Immature natural killer cell (primary cell): ENCODE data around the gene NINJ2. TPM values are rescaled to one million over a fixed set of nuclear protein-coding genes. Genes with fewer than 3 reads are reported as not detected.
"Not testable (repeated sequence)": the region's sequence is repeated elsewhere in the genome, so short reads cannot be mapped to it uniquely, and the experiment has no call there.

Source experiments
- DNase-seq, 3 donors: peaks; one replicate each; pipeline ENCODE4 v3.0.0; 2022; ENCODE audit warnings: mixed read lengths in 1 of 3
- H3K27ac Mint-ChIP-seq, 6 donors: one replicate each; pipeline ENCODE4 v1.8.0; 2020; ENCODE audit warnings: mixed read lengths in 6 of 6, mild to moderate bottlenecking in 5 of 6, inconsistent platforms in 4 of 6, moderate library complexity in 3 of 6
- H3K27me3 Mint-ChIP-seq, 3 donors: one replicate each; pipeline ENCODE4 v1.8.0; 2020 to 2021; ENCODE audit warnings: low read depth in 3 of 3, mild to moderate bottlenecking in 3 of 3, mixed read lengths in 3 of 3, moderate library complexity in 3 of 3, inconsistent platforms in 1 of 3
- H3K36me3 Mint-ChIP-seq, 3 donors: one replicate each; pipeline ENCODE4 v1.8.0; 2020; ENCODE audit warnings: mixed read lengths in 3 of 3, inconsistent platforms in 2 of 3, mild to moderate bottlenecking in 2 of 3
- H3K4me1 Mint-ChIP-seq, 2 donors: one replicate each; pipeline ENCODE4 v1.8.0; 2020; ENCODE audit warnings: inconsistent platforms in 2 of 2, mild to moderate bottlenecking in 2 of 2, mixed read lengths in 2 of 2, moderate library complexity in 1 of 2
- H3K4me3 Mint-ChIP-seq, 5 donors: one replicate each; pipeline ENCODE4 v1.8.0; 2020; ENCODE audit warnings: mild to moderate bottlenecking in 5 of 5, mixed read lengths in 5 of 5, inconsistent platforms in 3 of 5, moderate library complexity in 3 of 5
- H3K9me3 Mint-ChIP-seq, 6 donors: one replicate each; pipeline ENCODE4 v1.8.0; 2020; ENCODE audit warnings: mild to moderate bottlenecking in 6 of 6, mixed read lengths in 6 of 6, inconsistent platforms in 4 of 6, moderate library complexity in 3 of 6
- polyA plus RNA-seq, 3 donors: library from polyadenylated mRNA; unstranded; fragments of 300-500 nt; fragmentation: Illumina TruSeq; gene quantifications; one replicate each; pipeline ENCODE4 v1.2.3, GENCODE V29; 2021

Gene NINJ2
- polyA plus RNA-seq, 3 donors from 2014 or later, result 18.2 to 42.3 (median 25.7) TPM

DNA sequence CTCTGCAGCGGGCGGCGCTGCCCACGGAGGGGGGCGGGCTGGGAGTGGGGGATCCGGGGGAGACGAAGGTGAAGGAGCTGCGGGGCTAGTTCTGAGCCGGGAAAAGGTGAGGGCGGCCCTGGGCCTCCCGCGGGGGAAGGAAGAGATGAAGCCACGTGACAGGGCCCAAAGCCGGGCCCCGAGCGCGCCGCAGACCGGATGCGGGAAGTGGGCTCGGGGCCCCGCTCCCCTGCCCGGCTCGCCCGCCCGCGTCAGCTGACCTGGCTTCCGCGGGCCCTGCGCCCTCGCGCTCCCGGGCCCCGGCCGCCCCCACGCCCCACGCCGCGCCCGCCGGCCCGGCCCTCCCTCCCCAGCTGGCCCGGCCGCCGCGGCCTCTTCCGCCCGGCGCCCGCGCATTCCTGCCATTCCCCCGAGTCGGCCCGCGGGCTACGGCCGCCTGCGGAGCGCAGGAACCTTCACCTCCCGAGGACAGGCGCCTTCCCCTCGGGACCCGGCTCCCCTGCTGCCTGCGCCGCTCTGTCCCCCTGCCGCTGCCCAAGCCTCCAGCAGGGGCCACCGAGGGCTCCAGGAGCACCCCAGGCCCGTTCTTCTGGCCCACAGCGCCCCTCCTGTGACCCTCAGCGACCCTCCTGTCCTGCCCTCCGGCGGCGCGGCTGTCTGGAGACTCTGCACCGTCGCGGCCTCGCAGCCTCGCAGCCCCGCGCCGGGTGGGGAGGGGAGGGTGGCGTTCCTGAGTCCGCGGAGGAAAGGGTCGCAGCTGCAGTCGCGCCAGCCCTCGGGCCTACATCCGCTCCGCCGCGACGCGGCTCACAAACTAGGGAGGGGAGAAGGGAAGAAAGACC, 20.4 kb downstream of the NINJ2 start:
- peaks cover 31 to 47% of the 10 kb centered on the region in 2 donors for H3K4me1 Mint-ChIP-seq
- peak; percentile 86 to 88 (median 87) for DNase-seq
- peak overlapping the region; percentile 96 to 99 (median 96) for H3K27ac Mint-ChIP-seq
- peaks cover 0 to 7% (median 0%) of the 10 kb centered on the region in 3 donors for H3K36me3 Mint-ChIP-seq
- no peaks in the 10 kb centered on the region for H3K9me3 Mint-ChIP-seq
- peaks cover 7 to 23% (median 21%) of the 10 kb centered on the region in 3 donors for H3K27me3 Mint-ChIP-seq
- H3K4me3 Mint-ChIP-seq, result peak overlapping the region; percentile 90 to 97 (median 95)

DNA sequence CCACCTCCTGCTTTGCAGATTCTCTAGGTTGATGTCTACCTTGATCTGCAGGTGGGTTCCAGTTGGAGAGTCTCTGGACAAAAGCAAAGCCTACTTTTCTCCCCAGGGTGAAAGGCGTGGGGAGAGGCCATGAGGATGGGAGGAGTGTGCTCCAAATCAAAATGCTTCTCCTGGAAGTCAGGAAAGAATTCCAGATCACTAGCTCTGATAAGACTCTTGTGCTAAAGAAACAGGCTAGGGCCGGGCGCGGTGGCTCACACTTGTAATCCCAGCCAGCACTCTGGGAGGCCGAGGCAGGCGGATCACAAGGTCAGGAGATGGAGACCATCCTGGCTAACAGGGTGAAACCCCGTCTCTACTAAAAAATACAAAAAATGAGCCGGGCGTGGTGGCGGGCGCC, 21.9 kb downstream of the NINJ2 start:
- H3K27me3 Mint-ChIP-seq, result peaks cover 7 to 21% (median 21%) of the 10 kb centered on the region in 3 donors
- not testable (repeated sequence) for DNase-seq, H3K36me3 Mint-ChIP-seq, H3K9me3 Mint-ChIP-seq
- H3K27ac Mint-ChIP-seq, result peak overlapping the region; percentile 48 to 97 (median 88)
- H3K4me3 Mint-ChIP-seq, result peak overlapping the region in 2 of 5 donors; percentile 44
- H3K4me1 Mint-ChIP-seq, result peaks cover 31 to 47% of the 10 kb centered on the region in 2 donors

DNA sequence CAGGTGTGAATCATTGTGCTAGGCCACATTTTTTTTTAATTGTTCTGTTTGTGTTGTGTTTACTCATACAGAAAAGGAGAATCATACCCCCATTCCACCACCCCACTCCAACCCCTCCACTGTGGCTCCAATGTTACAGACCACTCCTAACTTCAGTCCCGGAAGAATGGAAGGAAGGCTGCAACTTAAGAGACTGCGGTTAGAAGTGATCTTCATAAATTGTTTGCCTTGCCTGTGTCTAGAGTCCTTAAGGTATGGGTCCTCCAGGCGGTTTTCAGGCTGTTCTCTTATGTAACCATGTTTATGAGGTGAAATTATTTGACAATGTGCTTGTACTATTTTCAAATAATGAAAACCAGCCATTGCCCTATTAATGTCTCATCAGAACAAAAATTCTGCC, 22.5 kb downstream of the NINJ2 start:
- Mint-ChIP-seq H3K4me1 (peaks cover 31 to 45% of the 10 kb centered on the region in 2 donors), H3K4me3 (peak overlapping the region in 2 of 5 donors; percentile 25 to 45), H3K36me3 (peaks cover 0 to 3% (median 0%) of the 10 kb centered on the region in 3 donors), H3K27me3 (peaks cover 7 to 21% (median 21%) of the 10 kb centered on the region in 3 donors), H3K9me3 (no peaks in the 10 kb centered on the region), H3K27ac (peak overlapping the region; percentile 28 to 97 (median 84))
- DNase-seq, result no peak

DNA sequence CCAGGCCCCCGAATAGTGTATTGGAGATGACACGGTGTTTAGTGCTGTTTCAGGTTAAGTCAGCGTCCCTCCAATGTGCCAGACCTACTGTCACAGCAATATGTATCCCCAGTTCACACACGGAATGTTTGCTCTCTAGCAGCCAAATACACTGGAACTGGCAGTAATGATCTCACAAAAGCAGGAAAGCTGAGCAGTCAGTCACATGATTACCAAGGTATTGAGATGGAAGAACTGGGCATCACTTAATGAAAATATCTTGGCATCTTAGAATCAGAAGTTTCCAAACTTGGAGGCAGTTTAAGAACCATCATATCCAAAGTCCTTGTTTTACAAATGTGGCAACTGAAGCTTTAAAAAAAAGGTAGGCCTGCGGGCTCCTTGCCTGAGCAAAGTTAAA, 23.3 kb downstream of the NINJ2 start:
- peak overlapping the region; percentile 53 to 97 (median 82) for H3K27ac Mint-ChIP-seq
- H3K36me3 Mint-ChIP-seq, result no peaks in the 10 kb centered on the region
- H3K9me3 Mint-ChIP-seq, result no peaks in the 10 kb centered on the region
- peaks cover 31 to 37% of the 10 kb centered on the region in 2 donors for H3K4me1 Mint-ChIP-seq
- peaks cover 7 to 21% (median 21%) of the 10 kb centered on the region in 3 donors for H3K27me3 Mint-ChIP-seq
- no peak for DNase-seq
- H3K4me3 Mint-ChIP-seq, result no peak overlapping the region

DNA sequence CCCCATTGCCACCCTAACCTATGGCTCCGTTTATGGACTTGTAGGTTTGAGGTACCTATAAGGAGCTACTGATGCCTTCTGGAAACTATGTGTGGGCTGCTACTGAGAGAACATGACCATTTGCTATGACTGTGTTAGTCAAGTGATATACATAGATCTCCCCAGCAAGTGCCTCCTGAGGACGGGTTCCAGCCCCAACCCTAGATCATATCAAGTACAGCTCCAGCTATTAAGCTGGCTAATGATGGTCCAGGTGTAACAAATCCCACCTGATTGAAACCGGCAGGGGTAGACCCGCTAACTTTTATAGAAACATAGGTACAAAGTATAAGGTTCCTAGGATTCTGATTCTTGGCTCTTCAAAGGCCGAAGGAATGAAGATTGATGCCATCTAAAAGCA, 23.7 kb downstream of the NINJ2 start:
- H3K9me3 Mint-ChIP-seq, result no peaks in the 10 kb centered on the region
- H3K36me3 Mint-ChIP-seq, result no peaks in the 10 kb centered on the region
- no peak for DNase-seq
- H3K27me3 Mint-ChIP-seq, result peaks cover 7 to 21% (median 21%) of the 10 kb centered on the region in 3 donors
- no peak overlapping the region for H3K4me3 Mint-ChIP-seq
- peaks cover 29 to 33% of the 10 kb centered on the region in 2 donors for H3K4me1 Mint-ChIP-seq
- H3K27ac Mint-ChIP-seq, result peak overlapping the region; percentile 68 to 97 (median 82)

DNA sequence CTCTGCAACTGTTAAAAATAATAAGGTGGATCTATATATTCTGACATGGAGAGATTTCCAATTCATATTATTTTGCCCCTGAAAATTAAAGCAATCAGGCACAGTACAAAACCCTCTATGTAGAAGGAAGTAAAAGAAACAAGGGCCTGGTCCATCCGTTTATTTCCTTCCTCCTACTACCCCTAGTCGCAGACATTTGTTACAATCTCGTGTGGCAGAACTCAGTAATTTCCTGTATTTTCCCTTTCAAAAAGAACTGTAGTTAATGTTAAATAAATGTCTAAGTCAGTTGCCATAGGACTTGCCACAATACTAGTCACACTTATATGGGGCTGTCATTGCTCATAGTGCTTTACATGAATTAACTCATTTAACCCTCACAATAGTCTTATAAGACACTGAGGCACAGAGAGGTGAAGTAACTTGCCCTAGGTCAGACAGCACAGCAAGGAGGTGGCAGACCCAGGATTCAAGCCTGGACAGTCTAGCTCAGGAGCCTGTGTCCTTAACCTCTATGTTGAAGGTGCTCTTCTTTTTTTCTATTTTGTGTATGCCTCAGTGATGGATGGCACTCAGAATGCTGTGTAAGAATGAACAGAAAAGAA, 24.2 kb downstream of the NINJ2 start:
- Mint-ChIP-seq H3K9me3 (no peaks in the 10 kb centered on the region), H3K36me3 (no peaks in the 10 kb centered on the region), H3K27ac (peak overlapping the region; percentile 9 to 83 (median 76)), H3K4me3 (peak overlapping the region in 1 of 5 donors; percentile 1), H3K27me3 (peaks cover 7 to 21% (median 21%) of the 10 kb centered on the region in 3 donors), H3K4me1 (peaks cover 24 to 29% of the 10 kb centered on the region in 2 donors)
- no peak for DNase-seq

DNA sequence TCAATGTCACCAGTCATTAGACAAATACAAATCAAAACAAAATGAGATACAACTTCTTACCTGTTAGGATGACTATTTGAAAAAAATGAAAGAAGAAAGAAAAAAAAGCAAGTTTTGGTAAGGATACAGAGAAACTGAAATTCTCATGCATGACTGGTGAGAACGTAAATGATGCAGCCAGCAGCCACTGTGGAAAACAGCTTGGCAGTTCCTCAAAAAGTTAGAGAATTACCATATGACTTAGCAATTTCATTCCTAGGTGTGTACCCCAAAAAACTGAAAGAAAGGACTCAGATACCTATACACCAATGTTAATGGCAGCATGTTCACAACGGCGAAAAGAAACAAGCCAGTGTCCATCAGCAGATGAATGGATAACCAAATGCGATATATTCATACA, 26.6 kb downstream of the NINJ2 start:
- Mint-ChIP-seq H3K27me3 (peaks cover 0 to 4% (median 4%) of the 10 kb centered on the region in 3 donors), H3K4me1 (peaks cover 12 to 21% of the 10 kb centered on the region in 2 donors), H3K27ac (peak overlapping the region in 1 of 6 donors; percentile 22), H3K36me3 (no peaks in the 10 kb centered on the region), H3K9me3 (no peaks in the 10 kb centered on the region), H3K4me3 (no peak overlapping the region)
- no peak for DNase-seq

DNA sequence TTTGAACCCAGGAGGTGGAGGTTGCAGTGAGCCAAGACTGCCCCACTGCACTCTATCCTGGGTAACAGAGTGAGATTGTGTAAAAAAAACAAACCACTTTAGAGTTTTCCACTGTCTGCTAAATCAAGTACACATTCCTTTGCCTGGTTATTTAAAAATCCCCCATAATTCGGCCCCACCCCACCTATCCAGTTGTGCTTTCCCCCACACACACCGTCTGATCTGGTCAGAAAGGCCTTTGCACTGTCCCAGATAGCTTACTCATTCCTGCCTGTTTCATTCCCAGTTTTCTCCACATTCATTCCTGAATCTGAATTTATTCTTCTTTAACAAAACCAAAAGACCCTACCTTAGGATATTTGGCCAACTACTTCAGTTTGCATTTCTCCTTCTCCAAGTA, 29.5 kb downstream of the NINJ2 start:
- Mint-ChIP-seq H3K27me3 (peaks cover 0 to 6% (median 5%) of the 10 kb centered on the region in 3 donors), H3K4me3 (no peak overlapping the region), H3K9me3 (no peaks in the 10 kb centered on the region), H3K27ac (peak overlapping the region in 5 of 6 donors; percentile 15 to 74 (median 68)), H3K36me3 (no peaks in the 10 kb centered on the region), H3K4me1 (peaks cover 21 to 39% of the 10 kb centered on the region in 2 donors)
- DNase-seq, result no peak

DNA sequence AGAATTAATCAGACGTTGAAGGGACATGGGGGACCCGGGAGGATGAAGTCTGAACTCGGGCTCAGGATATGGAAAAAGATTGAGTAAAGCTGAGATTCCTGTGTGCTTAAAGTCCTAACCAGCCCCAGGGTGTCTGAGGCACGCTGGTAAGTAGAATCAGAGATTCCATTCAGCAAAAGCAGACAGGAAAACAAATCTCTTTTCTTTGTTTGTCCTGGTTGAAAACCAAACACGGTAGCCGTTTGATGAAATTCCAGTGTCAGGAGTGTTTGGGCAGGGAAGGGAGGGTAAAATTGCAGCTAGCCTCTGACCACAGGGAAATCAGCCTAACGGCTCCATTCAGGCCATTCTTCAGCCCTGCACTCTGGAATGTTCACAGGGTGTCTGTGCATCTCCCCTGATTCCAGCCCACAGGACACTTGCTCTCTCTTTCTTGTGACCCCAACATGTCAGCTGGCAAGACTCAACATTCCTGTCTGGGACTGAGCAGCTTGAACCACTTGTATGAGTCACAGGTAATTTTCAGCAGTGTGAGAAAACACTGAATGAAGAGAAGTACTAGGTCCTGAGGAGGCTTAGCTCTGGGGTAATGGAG, 31.0 kb downstream of the NINJ2 start:
- Mint-ChIP-seq H3K4me1 (peaks cover 20 to 43% of the 10 kb centered on the region in 2 donors), H3K27me3 (peaks cover 0 to 7% (median 6%) of the 10 kb centered on the region in 3 donors), H3K9me3 (no peaks in the 10 kb centered on the region), H3K36me3 (no peaks in the 10 kb centered on the region), H3K27ac (peak overlapping the region; percentile 30 to 96 (median 74)), H3K4me3 (peak overlapping the region in 4 of 5 donors; percentile 61 to 96 (median 90))
- no peak for DNase-seq

DNA sequence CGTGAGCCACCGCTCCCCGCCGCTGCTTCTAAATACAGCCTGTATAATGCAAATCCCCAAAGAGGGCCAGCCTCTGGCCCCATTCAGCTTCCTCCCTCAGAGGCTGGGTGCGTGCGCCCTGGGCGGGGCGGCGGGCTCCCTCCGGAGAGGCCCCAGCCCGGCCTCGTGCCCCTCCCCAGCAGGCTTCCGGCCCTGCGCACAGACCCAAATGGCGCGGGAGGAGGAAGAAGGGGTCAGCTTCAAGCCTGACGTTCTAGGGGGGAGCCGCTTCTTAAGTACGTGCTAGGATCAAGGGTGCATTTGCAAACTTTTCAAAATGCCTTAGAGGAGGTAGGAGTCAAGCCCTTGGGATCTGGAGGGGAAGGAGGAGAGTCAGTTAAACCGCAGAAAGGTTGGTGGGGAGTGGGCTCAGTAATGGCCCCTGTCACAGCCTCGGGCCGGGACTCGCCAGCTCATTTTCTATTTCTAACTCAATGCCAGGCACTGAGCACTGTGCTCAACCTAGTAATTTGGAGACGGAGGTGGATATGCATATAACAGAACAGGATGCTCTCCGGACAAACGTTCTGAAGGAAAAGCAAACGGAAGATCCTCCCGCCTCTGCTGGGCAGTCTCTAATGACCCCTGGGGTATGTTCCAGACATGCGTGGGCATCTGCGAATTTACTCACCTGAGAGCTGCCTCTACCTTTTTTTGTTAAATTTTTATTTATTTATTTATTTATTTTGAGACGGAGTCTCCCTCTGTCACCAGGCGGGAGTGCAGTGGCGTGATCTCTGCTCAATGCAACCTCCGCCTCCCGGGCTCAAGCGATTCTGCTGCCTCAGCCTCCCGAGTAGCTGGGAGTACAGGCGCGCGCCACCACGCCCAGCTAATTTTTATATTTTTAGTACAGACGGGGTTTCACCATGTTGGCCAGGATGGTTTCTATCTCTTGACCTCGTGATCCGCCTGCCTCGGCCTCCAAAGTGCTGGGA, 32.3 kb downstream of the NINJ2 start:
- peaks cover 20 to 43% of the 10 kb centered on the region in 2 donors for H3K4me1 Mint-ChIP-seq
- peak overlapping the region; percentile 87 to 96 (median 94) for H3K4me3 Mint-ChIP-seq

DNA sequence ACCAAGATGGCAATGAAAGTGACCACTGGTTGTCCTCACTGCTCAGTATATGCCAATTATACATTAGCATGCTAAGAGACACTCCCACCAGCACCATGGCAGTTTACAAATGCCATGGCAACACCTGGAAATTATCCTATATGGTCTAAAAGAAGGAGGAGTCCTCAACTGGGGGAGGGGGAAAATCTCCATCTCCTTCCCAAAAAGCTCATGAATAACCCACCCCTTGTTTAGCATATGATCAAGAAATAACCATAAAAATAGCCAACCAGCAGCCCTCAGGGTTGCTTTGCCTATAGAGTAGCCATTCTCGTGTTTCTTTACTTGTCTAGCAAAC, 34.5 kb downstream of the NINJ2 start:
- H3K36me3 Mint-ChIP-seq, H3K9me3 Mint-ChIP-seq, H3K27me3 Mint-ChIP-seq, DNase-seq: not testable (repeated sequence)
- Mint-ChIP-seq H3K27ac (peak overlapping the region in 3 of 6 donors; percentile 11 to 21 (median 14)), H3K4me3 (peak overlapping the region in 2 of 5 donors; percentile 27 to 36), H3K4me1 (peaks cover 20 to 39% of the 10 kb centered on the region in 2 donors)

More for the DNA sequence above, 32.3 kb downstream of the NINJ2 start:
- peak; percentile 70 to 83 (median 77) for DNase-seq
- Mint-ChIP-seq H3K27ac (peak overlapping the region; percentile 90 to 99 (median 96)), H3K36me3 (no peaks in the 10 kb centered on the region), H3K27me3 (peaks cover 0 to 7% (median 6%) of the 10 kb centered on the region in 3 donors), H3K9me3 (no peaks in the 10 kb centered on the region)

DNA sequence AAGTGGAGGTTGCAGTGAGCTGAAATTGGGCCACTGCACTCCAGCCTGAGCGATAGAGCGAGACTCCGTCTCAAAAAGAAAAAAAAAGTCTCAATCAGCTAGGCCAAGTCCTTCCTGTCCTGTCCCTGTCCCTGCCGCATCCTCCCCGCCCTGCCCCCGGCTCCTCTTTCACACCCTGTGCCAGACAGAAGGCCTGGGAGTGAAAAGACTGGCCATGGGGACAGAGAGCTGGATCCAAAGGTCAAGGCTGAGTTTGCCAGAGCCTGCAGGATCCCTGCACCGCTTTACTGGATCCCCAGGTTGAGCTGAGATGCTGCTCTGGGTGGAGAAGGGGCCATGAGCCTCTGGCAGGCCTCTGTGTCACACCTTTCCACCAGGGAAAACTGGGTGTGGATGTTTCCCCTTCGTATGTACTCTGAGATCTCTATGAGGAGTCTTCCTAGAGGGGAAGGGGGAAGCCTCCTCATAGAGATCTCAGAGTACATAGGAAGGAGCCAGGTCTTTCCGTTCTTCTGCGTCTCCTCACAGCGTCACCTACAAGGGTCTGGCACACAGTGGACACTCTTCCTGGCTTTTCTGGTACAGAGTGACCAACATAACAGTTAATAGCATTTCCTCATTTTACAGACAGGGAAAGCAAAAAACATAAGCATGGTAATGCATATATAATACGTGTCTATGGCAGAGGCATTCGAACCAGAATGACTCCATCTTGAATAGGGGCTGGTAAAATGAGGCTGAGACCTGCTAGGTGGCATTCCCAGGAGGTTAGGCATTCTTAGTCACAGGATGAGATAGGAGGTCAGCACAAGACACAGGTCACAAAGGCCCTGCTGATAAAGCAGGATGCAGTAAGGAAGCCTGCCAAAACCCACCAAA, 35.1 kb downstream of the NINJ2 start:
- no peaks in the 10 kb centered on the region for H3K9me3 Mint-ChIP-seq

More for the DNA sequence above, 35.1 kb downstream of the NINJ2 start:
- Mint-ChIP-seq H3K27ac (peak overlapping the region in 2 of 6 donors; percentile 14 to 51), H3K36me3 (no peaks in the 10 kb centered on the region), H3K27me3 (peaks cover 0 to 8% (median 7%) of the 10 kb centered on the region in 3 donors), H3K4me3 (no peak overlapping the region), H3K4me1 (peaks cover 20 to 38% of the 10 kb centered on the region in 2 donors)
- no peak for DNase-seq
